PC-9 (cell line): ENCODE measurements around the gene HSD17B2.

Experiments
- CTCF ChIP-seq: fragments of 200-600 bp; sonication (generic); conservative IDR thresholded peaks from 2 replicates; pipeline ENCODE4 v1.6.1; 2017; ENCODE audit warnings: mixed run types, antibody characterized with exemption, mild to moderate bottlenecking, moderate library complexity
- EZH2 ChIP-seq: fragments of 200-600 bp; sonication (generic); IDR thresholded peaks from 2 replicates; pipeline ENCODE4 v1.8.0; 2017; ENCODE audit warnings: antibody characterized with exemption, low read depth

- TF ChIP-seq CTCF (no peak), EZH2 (no peak)
Observed at GRCh38 chr16:82096641-82097040, 61.6 kb downstream of the HSD17B2 start.
